Stimulated activated naive CD8-positive, alpha-beta T cell treated with anti-CD3 and anti-CD28 coated beads, Interleukin-15, Interleukin-2, amounts not matched to agents 100 ng/mL and 50 ng/mL, for 24 hours (primary cell): ENCODE data around the gene APBB2.

Experiments
- H3K27ac Mint-ChIP-seq: one replicate; pipeline ENCODE4 v1.8.0; 2021; ENCODE audit warnings: mild to moderate bottlenecking, mixed read lengths
- H3K27me3 Mint-ChIP-seq: one replicate; pipeline ENCODE4 v1.8.0; 2021; ENCODE audit warnings: mixed read lengths
- H3K36me3 Mint-ChIP-seq: one replicate; pipeline ENCODE4 v1.8.0; 2021; ENCODE audit warnings: low read depth, mixed read lengths
- H3K4me1 Mint-ChIP-seq: one replicate; pipeline ENCODE4 v1.8.0; 2021; ENCODE audit warnings: low read depth, mixed read lengths
- H3K4me3 Mint-ChIP-seq: one replicate; pipeline ENCODE4 v1.8.0; 2021; ENCODE audit warnings: mild to moderate bottlenecking, mixed read lengths
- H3K9me3 Mint-ChIP-seq: one replicate; pipeline ENCODE4 v1.8.0; 2021; ENCODE audit warnings: mixed read lengths

The APBB2 gene

GRCh38 chr4:41189076-41189475, 25.3 kb downstream of the APBB2 start:
- no peaks in the 10 kb centered on the region for H3K9me3 Mint-ChIP-seq
- H3K4me1 Mint-ChIP-seq: no peaks in the 10 kb centered on the region
- no peak overlapping the region for H3K4me3 Mint-ChIP-seq
- H3K36me3 Mint-ChIP-seq: no peaks in the 10 kb centered on the region
- H3K27me3 Mint-ChIP-seq: peaks cover 4% of the 10 kb centered on the region
- no peak overlapping the region for H3K27ac Mint-ChIP-seq

DNA sequence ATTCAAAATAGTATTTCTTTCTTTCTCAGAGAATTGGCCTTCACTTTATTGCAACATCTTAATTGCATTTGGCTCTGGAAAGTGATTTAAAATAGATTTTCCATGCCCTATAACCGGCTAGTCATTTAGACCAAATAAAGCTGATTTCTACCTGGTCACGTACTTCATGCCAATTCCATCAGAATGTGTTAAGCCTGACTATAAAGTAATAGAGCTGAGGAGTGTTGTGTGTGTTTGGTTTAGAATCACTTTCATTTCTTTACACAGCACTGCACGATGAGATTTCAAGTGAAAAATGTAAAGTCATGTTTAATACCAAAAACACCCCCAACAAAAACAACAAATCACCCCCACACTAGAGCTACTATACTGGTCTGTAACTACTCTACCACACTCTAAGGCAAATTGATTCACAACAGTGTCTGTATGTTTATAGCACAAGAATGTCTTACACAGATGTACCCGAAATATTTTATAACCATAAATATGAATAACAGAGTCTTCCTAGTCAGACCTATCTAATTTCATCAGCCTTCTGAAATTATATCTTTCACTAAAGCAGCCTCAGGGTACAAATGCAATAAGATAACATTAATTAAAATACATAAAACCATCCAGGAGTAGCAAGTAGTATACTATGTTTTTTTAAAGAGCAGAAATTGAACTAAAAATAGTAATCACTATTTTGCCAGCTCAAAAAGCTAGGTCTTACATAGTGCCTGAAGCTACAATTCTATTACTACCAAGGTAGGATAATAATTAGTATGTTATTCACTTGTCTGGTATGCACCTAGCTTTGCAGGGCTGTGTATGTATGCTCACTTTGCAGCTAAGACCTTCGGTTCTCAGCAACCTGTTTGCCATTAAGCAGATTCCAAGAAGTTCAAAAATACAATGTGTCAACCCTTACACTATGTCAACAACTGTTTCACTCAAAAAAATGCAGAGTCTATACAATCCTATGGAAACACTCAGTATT, 28.4 kb downstream of the APBB2 start:
- Mint-ChIP-seq H3K4me3 (no peak overlapping the region), H3K4me1 (no peaks in the 10 kb centered on the region), H3K27me3 (peaks cover 4% of the 10 kb centered on the region), H3K36me3 (no peaks in the 10 kb centered on the region), H3K27ac (no peak overlapping the region), H3K9me3 (peaks cover 4% of the 10 kb centered on the region)

DNA sequence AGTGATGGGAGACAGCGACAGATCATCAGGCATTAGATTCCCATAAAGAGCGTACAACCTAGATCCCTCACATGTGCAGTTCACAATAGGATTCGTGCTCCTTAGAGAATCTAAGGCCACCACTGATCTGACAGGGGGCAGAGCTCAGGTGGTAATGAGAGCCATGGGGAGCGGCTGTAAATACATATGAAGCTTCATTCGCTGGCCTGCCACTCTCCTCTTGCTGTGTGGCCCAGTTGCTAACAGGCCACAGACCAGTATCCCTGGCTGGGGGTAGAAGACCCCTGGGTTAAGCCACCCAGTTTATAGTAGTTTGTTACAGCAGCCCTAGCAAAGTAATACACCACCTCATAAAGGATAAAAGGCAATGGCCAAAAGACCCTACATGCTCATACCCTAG, 30.3 kb downstream of the APBB2 start:
- H3K27ac Mint-ChIP-seq: no peak overlapping the region
- peaks cover 4% of the 10 kb centered on the region for H3K27me3 Mint-ChIP-seq
- H3K4me1 Mint-ChIP-seq: no peaks in the 10 kb centered on the region
- peaks cover 4% of the 10 kb centered on the region for H3K9me3 Mint-ChIP-seq
- H3K4me3 Mint-ChIP-seq: no peak overlapping the region
- H3K36me3 Mint-ChIP-seq: no peaks in the 10 kb centered on the region

GRCh38 chr4:41183021-41183553, 31.3 kb downstream of the APBB2 start:
- H3K27ac Mint-ChIP-seq: no peak overlapping the region
- peaks cover 4% of the 10 kb centered on the region for H3K9me3 Mint-ChIP-seq
- H3K4me1 Mint-ChIP-seq: no peaks in the 10 kb centered on the region
- no peaks in the 10 kb centered on the region for H3K36me3 Mint-ChIP-seq
- no peak overlapping the region for H3K4me3 Mint-ChIP-seq
- H3K27me3 Mint-ChIP-seq: peaks cover 4% of the 10 kb centered on the region

DNA sequence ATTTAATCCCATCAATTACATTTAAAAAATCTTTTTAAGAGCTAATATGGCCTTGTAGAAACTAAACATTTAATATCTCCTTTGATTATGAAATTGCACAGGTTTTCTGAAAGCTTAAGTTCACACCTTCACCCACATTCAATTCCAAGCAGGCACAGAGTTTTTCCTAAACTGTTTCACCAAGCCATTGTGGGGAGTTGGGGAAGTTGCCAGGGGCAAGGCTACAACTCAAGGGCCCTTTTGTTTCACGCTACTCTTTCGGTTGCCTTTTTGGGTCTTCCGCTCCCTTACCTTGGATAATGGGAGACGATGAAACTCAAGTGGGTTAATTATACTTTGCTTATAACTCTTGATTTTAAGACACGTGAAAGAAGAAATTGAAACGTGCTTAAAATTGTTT, 33.3 kb downstream of the APBB2 start:
- Mint-ChIP-seq H3K4me1 (no peaks in the 10 kb centered on the region), H3K27ac (no peak overlapping the region), H3K4me3 (no peak overlapping the region), H3K9me3 (peaks cover 4% of the 10 kb centered on the region), H3K27me3 (peaks cover 4% of the 10 kb centered on the region), H3K36me3 (no peaks in the 10 kb centered on the region)

DNA sequence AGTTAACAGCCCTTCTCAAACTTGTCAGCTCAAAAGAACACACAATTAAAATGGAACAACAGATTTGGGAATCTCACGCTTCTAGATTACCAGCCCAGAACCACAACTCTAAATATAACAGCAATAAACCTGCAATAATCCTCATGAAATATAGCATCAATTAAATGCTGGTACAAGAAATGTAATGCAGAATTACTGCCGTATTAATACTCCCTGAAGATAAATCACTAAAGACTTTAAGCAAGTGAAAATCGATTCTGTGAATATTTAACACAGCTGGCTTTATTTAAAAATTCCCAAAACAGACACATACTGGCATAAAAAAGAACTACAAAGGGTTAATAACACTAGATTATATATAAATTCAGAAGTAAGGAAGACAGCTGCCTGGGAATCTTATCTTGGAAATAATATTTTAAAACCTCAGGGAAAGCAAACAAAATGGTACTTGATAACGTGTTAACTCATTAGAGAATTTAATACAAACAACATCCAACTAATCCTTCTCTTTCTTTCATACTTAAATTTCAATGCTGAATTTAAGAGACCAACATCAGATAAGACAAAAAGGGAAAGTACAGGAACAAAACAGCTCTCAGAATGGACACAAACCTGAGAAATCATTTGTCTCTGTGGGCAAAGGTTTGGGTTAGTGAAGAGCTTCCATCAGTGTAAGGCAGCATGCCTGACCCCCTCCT, 34.7 kb downstream of the APBB2 start:
- Mint-ChIP-seq H3K4me3 (no peak overlapping the region), H3K9me3 (peaks cover 4% of the 10 kb centered on the region), H3K36me3 (no peaks in the 10 kb centered on the region), H3K27me3 (peaks cover 4% of the 10 kb centered on the region), H3K27ac (no peak overlapping the region), H3K4me1 (no peaks in the 10 kb centered on the region)

DNA sequence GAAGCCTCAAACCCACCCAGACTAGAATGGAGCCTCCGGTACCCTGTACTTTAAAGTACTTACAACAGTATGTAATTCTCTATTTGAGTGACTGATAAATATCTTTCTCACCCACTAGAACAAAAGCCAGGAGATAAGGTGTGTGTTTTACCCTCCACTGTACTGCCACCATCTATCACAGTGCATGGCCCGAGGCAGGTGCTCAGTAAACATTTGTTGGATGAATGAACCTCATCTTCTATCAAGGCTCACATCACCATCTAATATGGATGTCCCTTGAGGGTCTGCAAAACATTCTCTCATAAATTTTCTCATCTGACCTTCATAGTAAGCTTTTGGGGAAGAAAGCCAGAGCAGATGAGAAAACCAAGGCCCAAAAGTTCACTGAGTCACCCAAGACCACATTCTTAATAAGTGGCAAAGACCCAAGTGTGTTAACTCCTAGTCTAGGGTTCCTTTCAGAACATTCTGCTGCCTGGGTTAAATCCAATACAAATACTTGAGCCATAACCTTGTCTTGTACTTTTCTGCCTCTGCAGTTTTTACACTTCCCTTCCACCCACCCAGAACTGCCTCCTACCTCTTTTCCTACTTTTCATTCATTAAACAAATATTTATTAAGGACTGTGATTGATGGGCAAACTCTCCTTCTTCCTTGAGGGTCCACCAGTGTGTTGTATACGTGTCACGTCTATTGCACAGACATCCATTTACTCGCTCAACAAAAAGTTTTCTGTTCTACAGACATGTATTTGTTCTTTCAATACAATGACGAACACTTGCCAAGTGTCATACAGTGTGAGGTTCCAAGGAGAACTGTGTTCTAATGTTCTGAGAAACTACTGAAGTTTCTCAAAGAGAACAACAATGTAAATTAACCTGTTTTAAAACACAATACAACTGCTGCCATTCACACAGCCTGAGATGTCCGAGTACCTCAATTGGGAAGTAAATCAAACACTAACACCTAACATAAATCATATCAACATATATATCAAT, 35.7 kb downstream of the APBB2 start:
- Mint-ChIP-seq H3K4me3 (no peak overlapping the region), H3K4me1 (no peaks in the 10 kb centered on the region), H3K36me3 (no peaks in the 10 kb centered on the region), H3K9me3 (peaks cover 4% of the 10 kb centered on the region), H3K27ac (no peak overlapping the region), H3K27me3 (peaks cover 4% of the 10 kb centered on the region)

DNA sequence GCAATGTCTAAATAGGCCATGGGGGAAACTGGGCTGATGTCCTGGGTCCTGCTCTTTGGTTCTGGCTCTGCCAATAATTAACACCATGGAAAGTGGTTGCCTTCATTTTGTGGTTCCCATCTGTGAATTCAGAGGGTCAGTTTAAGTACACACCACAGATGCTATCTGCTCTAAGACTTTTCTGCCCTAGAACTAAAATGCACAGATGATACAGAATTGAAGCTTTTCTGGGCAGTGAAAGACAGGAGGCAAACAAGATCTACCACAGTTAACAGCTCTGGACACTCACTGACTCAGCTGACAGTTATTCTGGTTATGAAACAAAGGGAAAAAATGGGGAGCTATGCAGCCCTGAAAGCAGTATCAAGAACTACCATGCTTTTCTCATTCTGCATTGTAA, 37.3 kb downstream of the APBB2 start:
- Mint-ChIP-seq H3K9me3 (no peaks in the 10 kb centered on the region), H3K27ac (no peak overlapping the region), H3K27me3 (no peaks in the 10 kb centered on the region), H3K4me1 (no peaks in the 10 kb centered on the region), H3K36me3 (no peaks in the 10 kb centered on the region), H3K4me3 (no peak overlapping the region)

DNA sequence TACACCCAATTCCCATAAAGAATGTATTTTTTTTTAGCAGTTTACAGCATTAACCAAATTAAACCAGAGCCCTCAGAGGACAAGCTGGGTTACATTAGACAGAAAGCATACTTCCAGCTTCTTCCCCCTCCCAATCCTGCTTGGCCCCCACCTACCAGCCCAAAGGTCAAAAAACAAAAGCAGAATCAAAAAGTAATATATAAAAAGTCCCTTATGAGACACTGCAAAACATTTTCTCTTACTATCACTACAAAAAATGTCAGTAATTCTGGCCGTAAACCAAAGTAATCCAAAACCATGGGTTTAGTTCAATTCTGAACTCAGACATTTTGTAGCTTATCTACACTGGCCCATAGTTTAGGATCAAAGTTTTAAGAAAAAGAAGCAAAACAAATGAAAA, 38.0 kb downstream of the APBB2 start:
- no peak overlapping the region for H3K27ac Mint-ChIP-seq
- no peaks in the 10 kb centered on the region for H3K27me3 Mint-ChIP-seq
- H3K4me3 Mint-ChIP-seq: no peak overlapping the region
- no peaks in the 10 kb centered on the region for H3K36me3 Mint-ChIP-seq
- H3K4me1 Mint-ChIP-seq: no peaks in the 10 kb centered on the region
- no peaks in the 10 kb centered on the region for H3K9me3 Mint-ChIP-seq

DNA sequence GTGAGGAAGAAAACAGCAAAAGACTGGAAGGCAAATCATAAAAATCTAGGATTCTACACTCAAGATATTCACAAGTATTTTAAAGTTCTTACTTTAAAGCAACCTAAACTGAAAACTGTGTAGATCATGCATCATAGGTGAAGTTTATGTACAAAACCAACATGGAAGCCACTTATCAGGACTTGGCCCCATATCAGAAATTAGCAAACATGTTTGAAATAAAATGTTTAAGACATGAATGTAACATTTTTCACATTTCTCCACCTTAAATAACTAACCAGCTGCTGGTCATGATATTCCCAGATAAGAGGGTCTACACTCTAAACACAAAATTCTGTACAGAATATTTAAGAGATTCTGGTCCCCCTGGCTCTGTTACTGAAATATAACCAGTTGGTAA, 38.5 kb downstream of the APBB2 start:
- Mint-ChIP-seq H3K27me3 (no peaks in the 10 kb centered on the region), H3K4me3 (no peak overlapping the region), H3K27ac (no peak overlapping the region), H3K36me3 (no peaks in the 10 kb centered on the region), H3K4me1 (no peaks in the 10 kb centered on the region), H3K9me3 (no peaks in the 10 kb centered on the region)

DNA sequence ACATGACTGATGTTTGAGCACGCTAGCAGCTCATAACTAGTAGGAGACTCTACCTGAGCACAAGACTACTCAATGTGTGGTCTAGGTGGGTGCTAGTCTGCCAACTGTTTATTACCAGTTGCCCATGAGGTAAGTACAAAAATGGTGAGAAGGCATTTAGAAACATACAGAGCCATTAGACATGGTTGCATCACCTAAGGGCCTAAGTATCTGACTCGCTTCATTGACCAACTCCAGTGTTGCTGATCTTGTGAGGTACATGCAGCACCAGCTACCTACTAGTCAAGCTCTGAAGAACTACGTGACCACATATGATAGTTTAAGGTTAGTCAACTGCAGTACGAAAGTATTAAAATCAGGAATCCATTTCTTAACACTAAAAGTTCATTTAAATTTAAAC, 39.9 kb downstream of the APBB2 start:
- H3K36me3 Mint-ChIP-seq: no peaks in the 10 kb centered on the region

GRCh38 chr4:41172786-41173185, 41.6 kb downstream of the APBB2 start:
- no peak overlapping the region for H3K27ac Mint-ChIP-seq
- H3K27me3 Mint-ChIP-seq: no peaks in the 10 kb centered on the region
- no peaks in the 10 kb centered on the region for H3K36me3 Mint-ChIP-seq

More for the DNA sequence above, 39.9 kb downstream of the APBB2 start:
- H3K27me3 Mint-ChIP-seq: no peaks in the 10 kb centered on the region
- no peaks in the 10 kb centered on the region for H3K9me3 Mint-ChIP-seq
- H3K4me1 Mint-ChIP-seq: no peaks in the 10 kb centered on the region
- H3K4me3 Mint-ChIP-seq: no peak overlapping the region
- no peak overlapping the region for H3K27ac Mint-ChIP-seq

DNA sequence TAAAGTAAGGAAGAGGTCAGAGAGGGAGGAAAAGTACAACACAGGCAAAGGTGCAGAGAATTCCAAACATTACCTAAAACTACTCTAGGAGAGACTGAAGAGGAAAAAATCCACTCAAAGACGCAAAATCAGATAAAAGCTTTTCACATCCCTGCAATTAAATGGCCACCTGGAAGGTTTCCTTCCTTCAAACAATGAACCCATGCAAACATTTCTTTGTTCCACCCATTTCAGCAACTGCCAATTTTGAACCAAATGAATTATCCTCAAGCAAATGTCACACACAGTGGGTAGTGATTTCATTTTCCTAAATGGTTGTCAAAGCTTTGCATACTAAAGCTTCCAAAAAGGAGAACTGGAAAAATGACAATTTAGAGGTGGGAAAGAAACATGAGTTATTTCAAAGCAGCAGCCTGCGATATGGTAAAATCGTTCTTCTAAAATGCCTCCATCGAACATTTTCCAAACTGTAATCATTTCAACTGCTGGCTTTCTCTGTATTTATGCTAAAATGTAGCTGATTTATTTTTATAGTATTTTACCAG, 45.0 kb downstream of the APBB2 start:
- Mint-ChIP-seq H3K4me1 (no peaks in the 10 kb centered on the region), H3K27ac (no peak overlapping the region), H3K36me3 (no peaks in the 10 kb centered on the region), H3K4me3 (no peak overlapping the region), H3K27me3 (peaks cover 3% of the 10 kb centered on the region), H3K9me3 (peaks cover 4% of the 10 kb centered on the region)

More at GRCh38 chr4:41172786-41173185, 41.6 kb downstream of the APBB2 start:
- no peaks in the 10 kb centered on the region for H3K9me3 Mint-ChIP-seq
- H3K4me1 Mint-ChIP-seq: no peaks in the 10 kb centered on the region
- no peak overlapping the region for H3K4me3 Mint-ChIP-seq

- Mint-ChIP-seq H3K9me3 (peaks cover 4% of the 10 kb centered on the region), H3K27me3 (peaks cover 5% of the 10 kb centered on the region), H3K4me1 (no peaks in the 10 kb centered on the region), H3K4me3 (no peak overlapping the region), H3K36me3 (no peaks in the 10 kb centered on the region), H3K27ac (no peak overlapping the region)
Observed at GRCh38 chr4:41167191-41167590, 47.2 kb downstream of the APBB2 start.
